Activated T-helper 1 cell treated with anti-CD3 and anti-CD28 coated beads, Interleukin-2, amount 50 U/mL, for 16 hours (primary cell): ENCODE data around the gene FOXD4L5.
"Not testable (repeated sequence)": the region's sequence is repeated elsewhere in the genome, so short reads cannot be mapped to it uniquely, and the experiment has no call there.

ENCODE experiments used
- DNase-seq, 2 donors: peaks; one replicate each; pipeline ENCODE4 v3.0.0-alpha.2; 2020; ENCODE audit warnings: low read depth in 1 of 2, low spot score in 1 of 2

FOXD4L5 gene

DNA sequence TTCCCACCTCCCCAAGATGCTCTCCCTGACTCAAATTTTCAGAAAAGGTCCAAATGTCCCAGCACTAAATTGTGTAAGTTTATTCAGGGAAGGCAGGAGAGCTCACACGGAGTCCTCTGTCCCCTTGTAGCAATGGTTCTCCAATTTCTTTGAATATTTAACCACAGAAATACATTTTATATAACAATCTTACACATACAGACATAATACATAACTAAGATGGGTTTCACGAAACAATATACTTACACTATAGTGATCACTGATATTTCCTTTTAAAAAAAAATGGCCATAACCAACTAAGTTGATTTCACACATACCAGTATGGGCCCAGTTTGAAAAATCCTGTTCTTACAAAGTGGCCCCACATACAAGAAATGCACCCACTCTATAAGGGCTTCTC is at the start of gene FOXD4L5:
TSS of gene FOXD4L5 (minus strand) at position 101 of the 400 bp plus-strand sequence. CDS start 832 bp downstream, outside the sequence.
- not testable (repeated sequence) for DNase-seq

DNA sequence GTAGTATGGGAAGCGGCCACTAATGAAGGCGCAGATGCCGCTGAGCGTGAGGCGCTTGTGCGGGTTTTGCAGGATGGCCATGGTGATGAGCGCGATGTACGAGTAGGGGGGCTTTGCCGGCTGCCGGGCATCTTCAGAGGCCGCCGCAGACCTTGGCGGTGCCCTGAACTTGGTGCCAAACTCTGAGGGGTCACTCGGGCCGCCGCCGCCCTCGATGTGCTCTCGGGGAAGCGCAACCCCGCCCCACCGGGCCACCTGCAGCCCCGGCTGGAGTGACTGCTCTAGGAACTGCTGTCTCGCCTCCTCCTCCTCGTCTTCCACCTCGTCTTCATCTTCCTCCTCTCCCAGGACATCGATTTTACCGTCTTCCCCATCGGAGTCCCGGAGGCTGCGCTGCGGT is 1.1 kb downstream of the FOXD4L5 start:
- DNase-seq = not testable (repeated sequence)

- not testable (repeated sequence) for DNase-seq
Measured at GRCh38 chr9:65282976-65283375, 2.0 kb downstream of the FOXD4L5 start.
